Measurements from ENCODE around the gene RIPK1. TPM values are rescaled to one million over a fixed set of nuclear protein-coding genes. Genes with fewer than 3 reads are reported as not detected.

RIPK1 gene
- total and polyA plus RNA-seq, 9 of the 15 experiments (the other 6 are each of a cell fraction or from before 2014, with no cell fraction given): 3.8 to 24.9 (median 17.7) TPM

- TF ChIP-seq CLOCK (CRISPR knock-in tag; IDR thresholded peaks at IDR 0.05; ENCODE audit: borderline replicate concordance): 0 out of 2 replicates have a peak, but pooled peaks have one; percentile 52
- peak; percentile 58; the same call in 1 of the 2 replicates for TF ChIP-seq TEAD2 (tag; IDR thresholded peaks at IDR 0.05)
- TF ChIP-seq FOSL1 (tag; conservative IDR thresholded peaks at IDR 0.05): peak; percentile 95
- no peak for TF ChIP-seq SREBF1 (IDR thresholded peaks at IDR 0.05; ENCODE audit: borderline replicate concordance, low read depth, low read length)
- TF ChIP-seq NFRKB (IDR thresholded peaks at IDR 0.05; ENCODE audit: low read depth): peak; percentile 93; the same call in 1 of the 2 replicates
- TF ChIP-seq ETV1 (tag; conservative IDR thresholded peaks at IDR 0.05; ENCODE audit: low read depth): peak; percentile 100
- peak; percentile 70 for TF ChIP-seq SAP30 (IDR thresholded peaks at IDR 0.05; ENCODE audit: borderline replicate concordance, insufficient read depth, low read depth, low read length, poor library complexity, severe bottlenecking)
- TF ChIP-seq KDM2B (CRISPR knock-in tag; IDR thresholded peaks at IDR 0.05): no peak
- no peak for TF ChIP-seq RBM22 (IDR thresholded peaks at IDR 0.05; ENCODE audit: low read depth, low read length, poor library complexity, severe bottlenecking)
- TF ChIP-seq, protein P1, sequence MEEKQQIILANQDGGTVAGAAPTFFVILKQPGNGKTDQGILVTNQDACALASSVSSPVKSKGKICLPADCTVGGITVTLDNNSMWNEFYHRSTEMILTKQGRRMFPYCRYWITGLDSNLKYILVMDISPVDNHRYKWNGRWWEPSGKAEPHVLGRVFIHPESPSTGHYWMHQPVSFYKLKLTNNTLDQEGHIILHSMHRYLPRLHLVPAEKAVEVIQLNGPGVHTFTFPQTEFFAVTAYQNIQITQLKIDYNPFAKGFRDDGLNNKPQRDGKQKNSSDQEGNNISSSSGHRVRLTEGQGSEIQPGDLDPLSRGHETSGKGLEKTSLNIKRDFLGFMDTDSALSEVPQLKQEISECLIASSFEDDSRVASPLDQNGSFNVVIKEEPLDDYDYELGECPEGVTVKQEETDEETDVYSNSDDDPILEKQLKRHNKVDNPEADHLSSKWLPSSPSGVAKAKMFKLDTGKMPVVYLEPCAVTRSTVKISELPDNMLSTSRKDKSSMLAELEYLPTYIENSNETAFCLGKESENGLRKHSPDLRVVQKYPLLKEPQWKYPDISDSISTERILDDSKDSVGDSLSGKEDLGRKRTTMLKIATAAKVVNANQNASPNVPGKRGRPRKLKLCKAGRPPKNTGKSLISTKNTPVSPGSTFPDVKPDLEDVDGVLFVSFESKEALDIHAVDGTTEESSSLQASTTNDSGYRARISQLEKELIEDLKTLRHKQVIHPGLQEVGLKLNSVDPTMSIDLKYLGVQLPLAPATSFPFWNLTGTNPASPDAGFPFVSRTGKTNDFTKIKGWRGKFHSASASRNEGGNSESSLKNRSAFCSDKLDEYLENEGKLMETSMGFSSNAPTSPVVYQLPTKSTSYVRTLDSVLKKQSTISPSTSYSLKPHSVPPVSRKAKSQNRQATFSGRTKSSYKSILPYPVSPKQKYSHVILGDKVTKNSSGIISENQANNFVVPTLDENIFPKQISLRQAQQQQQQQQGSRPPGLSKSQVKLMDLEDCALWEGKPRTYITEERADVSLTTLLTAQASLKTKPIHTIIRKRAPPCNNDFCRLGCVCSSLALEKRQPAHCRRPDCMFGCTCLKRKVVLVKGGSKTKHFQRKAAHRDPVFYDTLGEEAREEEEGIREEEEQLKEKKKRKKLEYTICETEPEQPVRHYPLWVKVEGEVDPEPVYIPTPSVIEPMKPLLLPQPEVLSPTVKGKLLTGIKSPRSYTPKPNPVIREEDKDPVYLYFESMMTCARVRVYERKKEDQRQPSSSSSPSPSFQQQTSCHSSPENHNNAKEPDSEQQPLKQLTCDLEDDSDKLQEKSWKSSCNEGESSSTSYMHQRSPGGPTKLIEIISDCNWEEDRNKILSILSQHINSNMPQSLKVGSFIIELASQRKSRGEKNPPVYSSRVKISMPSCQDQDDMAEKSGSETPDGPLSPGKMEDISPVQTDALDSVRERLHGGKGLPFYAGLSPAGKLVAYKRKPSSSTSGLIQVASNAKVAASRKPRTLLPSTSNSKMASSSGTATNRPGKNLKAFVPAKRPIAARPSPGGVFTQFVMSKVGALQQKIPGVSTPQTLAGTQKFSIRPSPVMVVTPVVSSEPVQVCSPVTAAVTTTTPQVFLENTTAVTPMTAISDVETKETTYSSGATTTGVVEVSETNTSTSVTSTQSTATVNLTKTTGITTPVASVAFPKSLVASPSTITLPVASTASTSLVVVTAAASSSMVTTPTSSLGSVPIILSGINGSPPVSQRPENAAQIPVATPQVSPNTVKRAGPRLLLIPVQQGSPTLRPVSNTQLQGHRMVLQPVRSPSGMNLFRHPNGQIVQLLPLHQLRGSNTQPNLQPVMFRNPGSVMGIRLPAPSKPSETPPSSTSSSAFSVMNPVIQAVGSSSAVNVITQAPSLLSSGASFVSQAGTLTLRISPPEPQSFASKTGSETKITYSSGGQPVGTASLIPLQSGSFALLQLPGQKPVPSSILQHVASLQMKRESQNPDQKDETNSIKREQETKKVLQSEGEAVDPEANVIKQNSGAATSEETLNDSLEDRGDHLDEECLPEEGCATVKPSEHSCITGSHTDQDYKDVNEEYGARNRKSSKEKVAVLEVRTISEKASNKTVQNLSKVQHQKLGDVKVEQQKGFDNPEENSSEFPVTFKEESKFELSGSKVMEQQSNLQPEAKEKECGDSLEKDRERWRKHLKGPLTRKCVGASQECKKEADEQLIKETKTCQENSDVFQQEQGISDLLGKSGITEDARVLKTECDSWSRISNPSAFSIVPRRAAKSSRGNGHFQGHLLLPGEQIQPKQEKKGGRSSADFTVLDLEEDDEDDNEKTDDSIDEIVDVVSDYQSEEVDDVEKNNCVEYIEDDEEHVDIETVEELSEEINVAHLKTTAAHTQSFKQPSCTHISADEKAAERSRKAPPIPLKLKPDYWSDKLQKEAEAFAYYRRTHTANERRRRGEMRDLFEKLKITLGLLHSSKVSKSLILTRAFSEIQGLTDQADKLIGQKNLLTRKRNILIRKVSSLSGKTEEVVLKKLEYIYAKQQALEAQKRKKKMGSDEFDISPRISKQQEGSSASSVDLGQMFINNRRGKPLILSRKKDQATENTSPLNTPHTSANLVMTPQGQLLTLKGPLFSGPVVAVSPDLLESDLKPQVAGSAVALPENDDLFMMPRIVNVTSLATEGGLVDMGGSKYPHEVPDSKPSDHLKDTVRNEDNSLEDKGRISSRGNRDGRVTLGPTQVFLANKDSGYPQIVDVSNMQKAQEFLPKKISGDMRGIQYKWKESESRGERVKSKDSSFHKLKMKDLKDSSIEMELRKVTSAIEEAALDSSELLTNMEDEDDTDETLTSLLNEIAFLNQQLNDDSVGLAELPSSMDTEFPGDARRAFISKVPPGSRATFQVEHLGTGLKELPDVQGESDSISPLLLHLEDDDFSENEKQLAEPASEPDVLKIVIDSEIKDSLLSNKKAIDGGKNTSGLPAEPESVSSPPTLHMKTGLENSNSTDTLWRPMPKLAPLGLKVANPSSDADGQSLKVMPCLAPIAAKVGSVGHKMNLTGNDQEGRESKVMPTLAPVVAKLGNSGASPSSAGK (IDR thresholded peaks at IDR 0.05): peak; percentile 98
- TF ChIP-seq NFE2L1 (tag; IDR thresholded peaks at IDR 0.05; ENCODE audit: borderline replicate concordance, low read depth): peak; percentile 49; the same call in 1 of the 2 replicates
Observed at GRCh38 chr6:3023663-3024483, 44.4 kb upstream of the RIPK1 start (continued).
